ENCODE measurements around the gene NEDD4. TPM values are rescaled to one million over a fixed set of nuclear protein-coding genes. Genes with fewer than 3 reads are reported as not detected.

NEDD4 gene
- polyA plus RNA-seq, 1 donor from 2014 or later = 1.6 TPM

- Histone ChIP-seq H2AFZ (ENCODE audit: low read depth, low read length) (no peak overlapping the region), H3K9ac (ENCODE audit: low read length) (no peak overlapping the region), H3K9me3 (ENCODE audit: low read length) (no peaks in the 10 kb centered on the region), H3K4me2 (ENCODE audit: low read length) (no peak overlapping the region), H3F3A (ENCODE audit: insufficient read depth, low read length, poor library complexity, severe bottlenecking) (no peaks in the 10 kb centered on the region), H3K36me3 (ENCODE audit: insufficient read depth, low read length) (no peaks in the 10 kb centered on the region), H3K27me3 (ENCODE audit: insufficient read depth, low read depth, low read length) (no peaks in the 10 kb centered on the region), H3K27ac (ENCODE audit: low read length) (no peak overlapping the region), H3K4me3 (ENCODE audit: low read length) (no peak overlapping the region), H4K20me1 (ENCODE audit: insufficient read depth) (no peaks in the 10 kb centered on the region), H3K9me2 (ENCODE audit: insufficient read depth, low read length) (no peaks in the 10 kb centered on the region), H3K79me2 (replicated peaks; ENCODE audit: insufficient read depth, low read length) (no peaks in the 10 kb centered on the region)
- TF ChIP-seq EP300 (conservative IDR thresholded peaks at IDR 0.05; ENCODE audit: poor library complexity, severe bottlenecking) (no peak), CTCF (IDR thresholded peaks at IDR 0.05; ENCODE audit: poor library complexity, severe bottlenecking) (no peak), SMC3 (conservative IDR thresholded peaks at IDR 0.05; ENCODE audit: poor library complexity) (no peak), MXI1 (conservative IDR thresholded peaks at IDR 0.05; ENCODE audit: poor library complexity, severe bottlenecking) (no peak), POLR2AphosphoS5 (IDR thresholded peaks at IDR 0.05) (no peak), RAD21 (conservative IDR thresholded peaks at IDR 0.05) (no peak), EZH2 (IDR thresholded peaks at IDR 0.05; ENCODE audit: borderline replicate concordance, insufficient read depth, low read length, poor library complexity, severe bottlenecking) (no peak), TAF1 (IDR thresholded peaks at IDR 0.05; ENCODE audit: low read depth) (no peak), REST (IDR thresholded peaks at IDR 0.05; ENCODE audit: borderline replicate concordance) (no peak)
Observed at GRCh38 chr15:55858661-55859060, 134.8 kb downstream of the NEDD4 start.

GRCh38 chr15:55856506-55857164 is 136.8 kb downstream of the NEDD4 start:
- H3F3A ChIP-seq (ENCODE audit: insufficient read depth, low read length, poor library complexity, severe bottlenecking) = no peaks in the 10 kb centered on the region
- no peaks in the 10 kb centered on the region for H3K27me3 ChIP-seq (ENCODE audit: insufficient read depth, low read depth, low read length)
- no peaks in the 10 kb centered on the region for H3K9me2 ChIP-seq (ENCODE audit: insufficient read depth, low read length)
- H4K20me1 ChIP-seq (ENCODE audit: insufficient read depth) = no peaks in the 10 kb centered on the region
- TF ChIP-seq SMC3 (conservative IDR thresholded peaks at IDR 0.05; ENCODE audit: poor library complexity) = no peak
- TF ChIP-seq REST (IDR thresholded peaks at IDR 0.05; ENCODE audit: borderline replicate concordance) = no peak
- TF ChIP-seq CTCF (IDR thresholded peaks at IDR 0.05; ENCODE audit: poor library complexity, severe bottlenecking) = no peak
- no peak for TF ChIP-seq POLR2AphosphoS5 (IDR thresholded peaks at IDR 0.05)
- TF ChIP-seq TAF1 (IDR thresholded peaks at IDR 0.05; ENCODE audit: low read depth) = no peak
- TF ChIP-seq MXI1 (conservative IDR thresholded peaks at IDR 0.05; ENCODE audit: poor library complexity, severe bottlenecking) = no peak
- no peak for TF ChIP-seq RAD21 (conservative IDR thresholded peaks at IDR 0.05)
- TF ChIP-seq EP300 (conservative IDR thresholded peaks at IDR 0.05; ENCODE audit: poor library complexity, severe bottlenecking) = no peak
- no peak for TF ChIP-seq EZH2 (IDR thresholded peaks at IDR 0.05; ENCODE audit: borderline replicate concordance, insufficient read depth, low read length, poor library complexity, severe bottlenecking)
- no peak overlapping the region for H3K9ac ChIP-seq (ENCODE audit: low read length)
- no peaks in the 10 kb centered on the region for H3K79me2 ChIP-seq (replicated peaks; ENCODE audit: insufficient read depth, low read length)
- no peak overlapping the region for H3K27ac ChIP-seq (ENCODE audit: low read length)
- H3K36me3 ChIP-seq (ENCODE audit: insufficient read depth, low read length) = no peaks in the 10 kb centered on the region
- no peaks in the 10 kb centered on the region for H3K9me3 ChIP-seq (ENCODE audit: low read length)
- H2AFZ ChIP-seq (ENCODE audit: low read depth, low read length) = no peak overlapping the region
- H3K4me3 ChIP-seq (ENCODE audit: low read length) = no peak overlapping the region
- H3K4me2 ChIP-seq (ENCODE audit: low read length) = no peak overlapping the region

Data from neural cell (in vitro differentiated cells).